ENCODE measurements around the gene EFCAB13. TPM values are rescaled to one million over a fixed set of nuclear protein-coding genes. Genes with fewer than 3 reads are reported as not detected.
"Not testable (repeated sequence)": the region's sequence is repeated elsewhere in the genome, so short reads cannot be mapped to it uniquely, and the experiment has no call there.

The EFCAB13 gene
- total and polyA plus RNA-seq, 9 donors = 1.5 to 6.9 (median 3.4) TPM

DNA sequence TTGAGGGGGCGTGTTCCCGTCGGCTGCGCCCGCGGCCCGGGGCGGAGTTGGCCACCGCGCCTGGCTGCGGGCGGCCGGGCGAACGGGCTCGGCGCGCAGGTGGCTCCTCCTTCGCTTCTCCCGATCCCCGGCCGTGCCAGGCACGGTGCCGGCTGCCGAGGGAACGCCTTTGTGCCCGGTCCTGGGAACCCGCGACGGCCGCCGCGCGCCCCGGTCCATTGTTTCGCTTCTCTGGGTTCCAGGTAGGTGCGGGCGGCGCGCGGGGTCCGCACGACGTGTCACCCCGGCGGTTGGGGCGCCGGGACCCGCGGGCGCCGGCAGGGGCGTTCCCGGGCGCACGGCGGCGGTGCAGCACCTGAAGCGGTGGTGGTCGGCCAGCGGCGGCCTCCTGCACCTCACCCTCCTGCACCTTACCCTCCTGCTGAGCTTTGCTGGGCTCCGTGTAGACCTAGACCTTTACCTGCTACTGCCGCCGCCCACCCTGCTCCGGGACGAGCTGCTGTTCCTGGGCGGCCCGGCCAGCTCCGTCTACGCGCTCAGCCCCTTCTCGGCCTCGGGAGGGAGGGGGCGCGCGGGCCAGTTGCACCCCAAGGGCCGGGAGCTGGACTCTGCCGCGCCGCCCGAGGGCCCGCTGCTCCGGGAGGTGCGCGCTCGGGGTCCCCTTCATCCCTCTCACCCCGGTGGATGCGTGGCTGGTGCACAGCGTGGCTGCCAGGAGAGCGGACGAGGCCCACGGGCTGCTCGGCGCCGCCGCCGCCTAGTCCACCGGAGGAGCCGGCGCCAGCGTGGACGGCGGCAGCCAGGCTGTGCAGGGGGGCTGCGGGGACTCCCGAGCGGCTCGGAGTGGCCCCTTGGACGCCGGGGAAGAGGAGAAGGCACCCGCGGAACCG lies 99.9 kb downstream of the EFCAB13 start:
- peak; percentile 9 for DNase-seq
- WGBS (ENCODE audit: insufficient coverage) = 1% methylated on average over 111 of the region's 113 CpGs

GRCh38 chr17:47425233-47425632 lies 101.5 kb downstream of the EFCAB13 start:
- not testable (repeated sequence) for H3K4me1 ChIP-seq (ENCODE audit: control insufficient read depth, insufficient read depth, low read length); DNase-seq; H3K27ac ChIP-seq (ENCODE audit: low read length); H3K36me3 ChIP-seq (ENCODE audit: control insufficient read depth, insufficient read depth, low read length); H3K9me3 ChIP-seq (replicated peaks; ENCODE audit: control insufficient read depth, low read depth, low read length); H3K27me3 ChIP-seq (ENCODE audit: control insufficient read depth, insufficient read depth, low read length); H3K4me3 ChIP-seq (ENCODE audit: low read length)
- WGBS (ENCODE audit: insufficient coverage) = no CpG with 5 or more reads among the region's 3 CpGs

More for the DNA sequence above, 99.9 kb downstream of the EFCAB13 start:
- Histone ChIP-seq H3K27ac (ENCODE audit: low read length) (no peak overlapping the region), H3K4me1 (ENCODE audit: control insufficient read depth, insufficient read depth, low read length) (no peaks in the 10 kb centered on the region), H3K36me3 (ENCODE audit: control insufficient read depth, insufficient read depth, low read length) (no peaks in the 10 kb centered on the region), H3K4me3 (ENCODE audit: low read length) (peak overlapping the region; percentile 27), H3K27me3 (ENCODE audit: control insufficient read depth, insufficient read depth, low read length) (peaks cover 7% of the 10 kb centered on the region), H3K9me3 (replicated peaks; ENCODE audit: control insufficient read depth, low read depth, low read length) (no peaks in the 10 kb centered on the region)

- not testable (repeated sequence) for H3K27ac ChIP-seq (ENCODE audit: low read length); H3K9me3 ChIP-seq (replicated peaks; ENCODE audit: control insufficient read depth, low read depth, low read length); H3K4me1 ChIP-seq (ENCODE audit: control insufficient read depth, insufficient read depth, low read length); DNase-seq; H3K27me3 ChIP-seq (ENCODE audit: control insufficient read depth, insufficient read depth, low read length); H3K4me3 ChIP-seq (ENCODE audit: low read length); H3K36me3 ChIP-seq (ENCODE audit: control insufficient read depth, insufficient read depth, low read length)
- WGBS (ENCODE audit: insufficient coverage) = no CpG with 5 or more reads among the region's 3 CpGs
Measured at GRCh38 chr17:47425887-47426635, 102.3 kb downstream of the EFCAB13 start.

DNA sequence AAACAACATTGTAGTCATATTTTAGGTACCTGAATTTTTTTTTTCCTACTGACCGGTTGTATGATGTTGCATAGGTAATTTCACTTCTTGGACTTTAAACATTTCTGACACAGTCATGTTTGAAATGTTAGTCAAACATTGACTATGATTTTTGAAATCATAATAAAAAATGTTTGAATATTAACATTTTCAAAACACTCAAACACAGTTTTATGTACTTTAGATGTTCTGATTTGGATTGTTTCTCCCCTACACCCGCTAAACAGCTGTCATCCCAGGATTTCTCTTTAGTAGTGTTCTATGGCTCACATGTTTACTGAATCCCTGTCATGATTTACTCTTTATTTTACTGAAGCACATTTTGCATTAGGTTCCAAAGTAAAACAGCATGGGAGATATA lies 104.2 kb downstream of the EFCAB13 start:
- Histone ChIP-seq H3K4me3 (ENCODE audit: low read length) (no peak overlapping the region), H3K9me3 (replicated peaks; ENCODE audit: control insufficient read depth, low read depth, low read length) (no peaks in the 10 kb centered on the region), H3K4me1 (ENCODE audit: control insufficient read depth, insufficient read depth, low read length) (no peaks in the 10 kb centered on the region), H3K36me3 (ENCODE audit: control insufficient read depth, insufficient read depth, low read length) (no peaks in the 10 kb centered on the region), H3K27ac (ENCODE audit: low read length) (no peak overlapping the region), H3K27me3 (ENCODE audit: control insufficient read depth, insufficient read depth, low read length) (peaks cover 7% of the 10 kb centered on the region)
- WGBS (ENCODE audit: insufficient coverage) = no CpG with 5 or more reads among the region's 2 CpGs
- DNase-seq = no peak

GRCh38 chr17:47432240-47432639 lies 108.5 kb downstream of the EFCAB13 start:
- H3K36me3 ChIP-seq (ENCODE audit: control insufficient read depth, insufficient read depth, low read length); H3K9me3 ChIP-seq (replicated peaks; ENCODE audit: control insufficient read depth, low read depth, low read length); H3K4me3 ChIP-seq (ENCODE audit: low read length); H3K4me1 ChIP-seq (ENCODE audit: control insufficient read depth, insufficient read depth, low read length); H3K27me3 ChIP-seq (ENCODE audit: control insufficient read depth, insufficient read depth, low read length); DNase-seq; H3K27ac ChIP-seq (ENCODE audit: low read length): not testable (repeated sequence)
- WGBS (ENCODE audit: insufficient coverage) = no CpG with 5 or more reads among the region's 9 CpGs

- no CpG with 5 or more reads among the region's 3 CpGs for WGBS (ENCODE audit: insufficient coverage)
- Histone ChIP-seq H3K27me3 (ENCODE audit: control insufficient read depth, insufficient read depth, low read length) (no peaks in the 10 kb centered on the region), H3K4me1 (ENCODE audit: control insufficient read depth, insufficient read depth, low read length) (no peaks in the 10 kb centered on the region), H3K9me3 (replicated peaks; ENCODE audit: control insufficient read depth, low read depth, low read length) (no peaks in the 10 kb centered on the region), H3K4me3 (ENCODE audit: low read length) (no peak overlapping the region), H3K36me3 (ENCODE audit: control insufficient read depth, insufficient read depth, low read length) (no peaks in the 10 kb centered on the region), H3K27ac (ENCODE audit: low read length) (no peak overlapping the region)
- no peak for DNase-seq
Measured at GRCh38 chr17:47465165-47465564, 141.4 kb downstream of the EFCAB13 start.

DNA sequence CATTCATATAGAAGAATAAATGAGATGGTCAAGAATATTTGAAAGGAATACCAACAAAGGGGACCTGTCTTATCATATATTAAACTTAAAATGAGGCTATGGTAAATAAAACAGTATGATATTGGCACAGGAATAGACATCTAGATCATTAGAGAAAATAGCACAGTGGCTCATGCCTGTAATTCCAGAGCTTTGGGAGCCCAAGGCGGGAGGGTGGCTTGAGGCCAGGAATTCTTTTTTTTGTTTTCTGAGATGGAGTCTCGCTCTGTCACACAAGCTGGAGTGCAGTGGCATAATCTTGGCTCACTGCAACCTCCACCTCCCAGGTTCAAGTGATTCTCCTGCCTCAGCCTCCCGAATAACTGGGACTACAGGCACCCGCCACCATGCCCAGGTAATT lies 143.2 kb downstream of the EFCAB13 start:
- 100% methylated on average over 1 of the region's 4 CpGs for WGBS (ENCODE audit: insufficient coverage)
- H3K4me1 ChIP-seq (ENCODE audit: control insufficient read depth, insufficient read depth, low read length) = not testable (repeated sequence)
- DNase-seq = peak; percentile 5

GRCh38 chr17:47470836-47471235 lies 147.1 kb downstream of the EFCAB13 start:
- Histone ChIP-seq H3K9me3 (replicated peaks; ENCODE audit: control insufficient read depth, low read depth, low read length) (no peaks in the 10 kb centered on the region), H3K4me1 (ENCODE audit: control insufficient read depth, insufficient read depth, low read length) (no peaks in the 10 kb centered on the region), H3K27ac (ENCODE audit: low read length) (no peak overlapping the region), H3K27me3 (ENCODE audit: control insufficient read depth, insufficient read depth, low read length) (no peaks in the 10 kb centered on the region), H3K36me3 (ENCODE audit: control insufficient read depth, insufficient read depth, low read length) (peaks cover 5% of the 10 kb centered on the region), H3K4me3 (ENCODE audit: low read length) (no peak overlapping the region)
- no CpG with 5 or more reads among the region's 5 CpGs for WGBS (ENCODE audit: insufficient coverage)
- DNase-seq = no peak

More for the DNA sequence above, 143.2 kb downstream of the EFCAB13 start:
- not testable (repeated sequence) for H3K4me3 ChIP-seq (ENCODE audit: low read length); H3K9me3 ChIP-seq (replicated peaks; ENCODE audit: control insufficient read depth, low read depth, low read length); H3K27ac ChIP-seq (ENCODE audit: low read length); H3K27me3 ChIP-seq (ENCODE audit: control insufficient read depth, insufficient read depth, low read length); H3K36me3 ChIP-seq (ENCODE audit: control insufficient read depth, insufficient read depth, low read length)

DNA sequence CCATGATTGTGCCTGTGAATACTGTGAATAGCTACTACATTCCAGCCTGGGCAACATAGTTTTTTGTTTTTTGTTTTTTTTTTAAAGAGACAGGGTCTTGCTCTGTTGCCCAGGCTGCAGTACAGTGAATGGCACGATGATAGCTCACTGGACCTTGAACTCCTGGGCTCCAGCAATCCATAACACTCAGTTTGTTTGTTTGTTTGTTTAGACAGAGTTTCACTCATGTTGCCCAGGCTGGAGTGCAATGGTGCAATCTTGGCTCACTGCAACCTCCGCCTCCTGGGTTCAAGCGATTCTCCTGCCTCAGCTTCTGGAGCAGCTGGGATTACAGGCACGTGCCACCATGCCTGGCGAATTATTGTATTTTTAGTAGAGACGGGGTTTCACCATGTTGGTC lies 148.3 kb downstream of the EFCAB13 start:
- not testable (repeated sequence) for DNase-seq; H3K27me3 ChIP-seq (ENCODE audit: control insufficient read depth, insufficient read depth, low read length); H3K4me3 ChIP-seq (ENCODE audit: low read length); H3K27ac ChIP-seq (ENCODE audit: low read length); H3K36me3 ChIP-seq (ENCODE audit: control insufficient read depth, insufficient read depth, low read length); H3K9me3 ChIP-seq (replicated peaks; ENCODE audit: control insufficient read depth, low read depth, low read length); H3K4me1 ChIP-seq (ENCODE audit: control insufficient read depth, insufficient read depth, low read length)
- 97% methylated on average over 5 of the region's 6 CpGs for WGBS (ENCODE audit: insufficient coverage)

Measured in muscle of leg (tissue), 11 donors.